ENCODE measurements around the gene LRCH1. TPM values are rescaled to one million over a fixed set of nuclear protein-coding genes. Genes with fewer than 3 reads are reported as not detected.
A peak's percentile ranks its signal among the peaks of the same experiment; 100 is the strongest.

LRCH1 gene
- total and polyA plus RNA-seq, 8 donors: 16.1 to 30.5 (median 26.8) TPM

- TF ChIP-seq CTCF (IDR thresholded peaks at IDR 0.05): no peak
- Histone ChIP-seq H3K4me3 (peak overlapping the region; percentile 96 to 97), H3K36me3 (no peaks in the 10 kb centered on the region), H3K27ac (peak overlapping the region; percentile 86 to 92), H3K27me3 (no peaks in the 10 kb centered on the region), H3K9me3 (no peaks in the 10 kb centered on the region), H3K4me1 (peaks cover 9 to 40% of the 10 kb centered on the region in 2 donors)
- intact Hi-C loops (cut with DNase I): no loop called here
- DNase-seq (peak in 1 of 4 donors; percentile 74), ATAC-seq (no peak)
Observed at GRCh38 chr13:46554951-46555350, 2.0 kb downstream of the LRCH1 start.

GRCh38 chr13:46555722-46556417, 2.9 kb downstream of the LRCH1 start:
- Histone ChIP-seq H3K9me3 (no peaks in the 10 kb centered on the region), H3K27me3 (no peaks in the 10 kb centered on the region), H3K27ac (peak overlapping the region in 1 of 2 donors; percentile 86), H3K4me1 (peaks cover 9 to 44% of the 10 kb centered on the region in 2 donors), H3K4me3 (peak overlapping the region in 1 of 2 donors; percentile 96), H3K36me3 (no peaks in the 10 kb centered on the region)
- ATAC-seq (no peak), DNase-seq (no peak)
- intact Hi-C loops (cut with DNase I): no loop called here
- no peak for TF ChIP-seq CTCF (IDR thresholded peaks at IDR 0.05)

GRCh38 chr13:46556418-46556779, 3.4 kb downstream of the LRCH1 start:
- Histone ChIP-seq H3K4me1 (peaks cover 9 to 47% of the 10 kb centered on the region in 2 donors), H3K9me3 (no peaks in the 10 kb centered on the region), H3K4me3 (no peak overlapping the region), H3K36me3 (no peaks in the 10 kb centered on the region), H3K27me3 (no peaks in the 10 kb centered on the region), H3K27ac (no peak overlapping the region)
- intact Hi-C loops (cut with DNase I): no loop called here
- no peak for DNase-seq
- no peak for TF ChIP-seq CTCF (IDR thresholded peaks at IDR 0.05)
- ATAC-seq: no peak

- DNase-seq (no peak), ATAC-seq (no peak)
- intact Hi-C loops (cut with DNase I): no loop called here
- Histone ChIP-seq H3K4me1 (peaks cover 0 to 39% of the 10 kb centered on the region in 2 donors), H3K36me3 (no peaks in the 10 kb centered on the region), H3K27me3 (no peaks in the 10 kb centered on the region), H3K4me3 (no peak overlapping the region), H3K27ac (peak overlapping the region in 1 of 2 donors; percentile 21), H3K9me3 (no peaks in the 10 kb centered on the region)
- no peak for TF ChIP-seq CTCF (IDR thresholded peaks at IDR 0.05)
Observed at GRCh38 chr13:46559272-46559805, 6.4 kb downstream of the LRCH1 start.

- Histone ChIP-seq H3K4me1 (peaks cover 0 to 29% of the 10 kb centered on the region in 2 donors), H3K4me3 (no peak overlapping the region), H3K27ac (no peak overlapping the region), H3K27me3 (no peaks in the 10 kb centered on the region), H3K9me3 (no peaks in the 10 kb centered on the region), H3K36me3 (no peaks in the 10 kb centered on the region)
- ATAC-seq: no peak
- peak in 2 of 4 donors; percentile 75 to 82 for DNase-seq
- no peak for TF ChIP-seq CTCF (IDR thresholded peaks at IDR 0.05)
- intact Hi-C loops (cut with DNase I): no loop called here
Observed at GRCh38 chr13:46560778-46561177, 7.8 kb downstream of the LRCH1 start.

Data from left lung (tissue), 10 donors.